ENCODE data around the gene GALNT10.

Gene GALNT10

GRCh38 chr5:154372661-154373060 is 182.1 kb downstream of the GALNT10 start:
- no peaks in the 10 kb centered on the region for H3K9me3 Mint-ChIP-seq (ENCODE audit: low read depth)
- H3K27me3 Mint-ChIP-seq, result no peaks in the 10 kb centered on the region
- H3K27ac Mint-ChIP-seq, result no peak overlapping the region
- H3K4me3 Mint-ChIP-seq, result no peak overlapping the region
- no peaks in the 10 kb centered on the region for H3K4me1 Mint-ChIP-seq (ENCODE audit: low read depth)
- H3K36me3 Mint-ChIP-seq, result peaks cover 14% of the 10 kb centered on the region

DNA sequence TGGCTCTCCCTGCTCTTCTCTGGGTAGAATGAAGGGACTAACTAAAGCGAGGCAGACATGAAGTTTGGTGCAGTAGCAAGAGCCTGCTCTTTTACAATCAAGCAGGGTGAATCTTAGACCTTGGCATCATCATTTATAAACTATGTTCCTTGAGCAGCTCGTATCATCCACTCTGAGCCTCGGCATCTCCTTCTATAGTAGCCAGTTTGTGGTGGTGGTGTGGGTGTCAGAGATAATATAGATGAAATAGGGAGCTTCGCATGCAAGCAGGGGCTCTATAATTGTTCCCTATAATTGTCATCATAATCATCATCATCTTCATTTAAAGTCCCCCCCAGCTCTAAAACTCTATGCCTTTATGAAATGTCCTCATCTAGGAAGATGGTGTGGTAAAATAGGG is 182.8 kb downstream of the GALNT10 start:
- Mint-ChIP-seq H3K4me3 (no peak overlapping the region), H3K36me3 (peaks cover 18% of the 10 kb centered on the region), H3K9me3 (ENCODE audit: low read depth) (no peaks in the 10 kb centered on the region), H3K4me1 (ENCODE audit: low read depth) (no peaks in the 10 kb centered on the region), H3K27me3 (no peaks in the 10 kb centered on the region), H3K27ac (no peak overlapping the region)

GRCh38 chr5:154373729-154374179 is 183.2 kb downstream of the GALNT10 start:
- no peaks in the 10 kb centered on the region for H3K9me3 Mint-ChIP-seq (ENCODE audit: low read depth)
- peaks cover 21% of the 10 kb centered on the region for H3K36me3 Mint-ChIP-seq
- H3K27me3 Mint-ChIP-seq, result no peaks in the 10 kb centered on the region
- H3K4me1 Mint-ChIP-seq (ENCODE audit: low read depth), result no peaks in the 10 kb centered on the region
- no peak overlapping the region for H3K27ac Mint-ChIP-seq
- H3K4me3 Mint-ChIP-seq, result no peak overlapping the region

GRCh38 chr5:154374264-154374663 is 183.7 kb downstream of the GALNT10 start:
- Mint-ChIP-seq H3K9me3 (ENCODE audit: low read depth) (no peaks in the 10 kb centered on the region), H3K4me3 (no peak overlapping the region), H3K27ac (no peak overlapping the region), H3K4me1 (ENCODE audit: low read depth) (no peaks in the 10 kb centered on the region), H3K27me3 (no peaks in the 10 kb centered on the region), H3K36me3 (peaks cover 20% of the 10 kb centered on the region)

DNA sequence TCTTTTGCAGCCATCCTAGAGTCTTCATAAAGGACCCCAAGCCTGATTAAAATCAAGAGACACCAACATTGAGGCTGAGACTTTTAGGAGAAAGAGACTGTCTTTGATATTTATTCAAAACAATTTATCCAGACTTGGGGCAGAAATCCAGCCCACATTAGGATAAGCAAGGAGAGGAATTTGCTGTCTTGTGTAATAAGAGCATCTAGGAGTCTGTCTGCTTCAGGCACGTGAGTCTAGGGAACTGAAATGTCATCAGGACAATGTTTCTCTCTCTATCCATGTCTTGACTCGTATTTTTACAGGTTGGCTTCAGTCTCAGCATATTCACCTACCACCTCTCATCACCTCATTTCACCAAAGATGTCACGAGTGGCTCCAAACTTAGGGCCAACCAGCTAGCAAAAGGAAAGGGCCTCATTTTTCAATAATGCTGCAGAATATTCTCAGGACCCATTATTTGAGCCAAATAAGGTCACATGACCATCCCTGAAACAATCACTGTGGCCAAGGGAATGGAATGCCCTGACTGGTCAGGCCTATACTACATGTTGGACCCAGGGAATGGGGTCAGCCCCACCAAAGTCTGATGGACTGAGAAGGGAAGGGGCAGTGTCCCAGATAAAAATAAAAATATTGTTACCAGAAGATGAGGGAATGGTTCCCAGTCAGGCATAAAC is 184.9 kb downstream of the GALNT10 start:
- Mint-ChIP-seq H3K4me3 (no peak overlapping the region), H3K9me3 (ENCODE audit: low read depth) (no peaks in the 10 kb centered on the region), H3K36me3 (peaks cover 17% of the 10 kb centered on the region), H3K27me3 (no peaks in the 10 kb centered on the region), H3K27ac (no peak overlapping the region), H3K4me1 (ENCODE audit: low read depth) (no peaks in the 10 kb centered on the region)

GRCh38 chr5:154376481-154376880 is 185.9 kb downstream of the GALNT10 start:
- Mint-ChIP-seq H3K27me3 (no peaks in the 10 kb centered on the region), H3K4me1 (ENCODE audit: low read depth) (no peaks in the 10 kb centered on the region), H3K27ac (no peak overlapping the region), H3K36me3 (peaks cover 19% of the 10 kb centered on the region), H3K9me3 (ENCODE audit: low read depth) (no peaks in the 10 kb centered on the region), H3K4me3 (no peak overlapping the region)

GRCh38 chr5:154377754-154378533 is 187.4 kb downstream of the GALNT10 start:
- Mint-ChIP-seq H3K4me3 (no peak overlapping the region), H3K36me3 (peaks cover 19% of the 10 kb centered on the region), H3K27ac (no peak overlapping the region), H3K27me3 (no peaks in the 10 kb centered on the region), H3K4me1 (ENCODE audit: low read depth) (no peaks in the 10 kb centered on the region), H3K9me3 (ENCODE audit: low read depth) (no peaks in the 10 kb centered on the region)

DNA sequence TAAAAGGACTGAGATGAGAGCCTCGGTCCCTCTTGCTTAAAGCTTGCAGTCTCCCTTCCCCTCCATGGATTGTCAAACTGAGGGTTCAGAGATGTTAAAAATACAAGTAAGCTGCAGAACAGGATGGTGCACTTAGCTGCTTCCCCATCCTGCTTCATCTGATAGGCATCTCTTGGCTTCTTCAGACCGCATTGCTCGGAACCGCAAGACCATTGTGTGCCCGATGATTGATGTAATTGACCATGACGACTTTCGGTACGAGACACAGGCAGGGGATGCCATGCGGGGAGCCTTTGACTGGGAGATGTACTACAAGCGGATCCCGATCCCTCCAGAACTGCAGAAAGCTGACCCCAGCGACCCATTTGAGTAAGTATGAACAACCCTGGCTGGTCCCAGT is 189.7 kb downstream of the GALNT10 start:
- H3K27me3 Mint-ChIP-seq, result no peaks in the 10 kb centered on the region
- H3K4me1 Mint-ChIP-seq (ENCODE audit: low read depth), result no peaks in the 10 kb centered on the region
- H3K9me3 Mint-ChIP-seq (ENCODE audit: low read depth), result no peaks in the 10 kb centered on the region
- H3K27ac Mint-ChIP-seq, result no peak overlapping the region
- peaks cover 22% of the 10 kb centered on the region for H3K36me3 Mint-ChIP-seq
- no peak overlapping the region for H3K4me3 Mint-ChIP-seq

DNA sequence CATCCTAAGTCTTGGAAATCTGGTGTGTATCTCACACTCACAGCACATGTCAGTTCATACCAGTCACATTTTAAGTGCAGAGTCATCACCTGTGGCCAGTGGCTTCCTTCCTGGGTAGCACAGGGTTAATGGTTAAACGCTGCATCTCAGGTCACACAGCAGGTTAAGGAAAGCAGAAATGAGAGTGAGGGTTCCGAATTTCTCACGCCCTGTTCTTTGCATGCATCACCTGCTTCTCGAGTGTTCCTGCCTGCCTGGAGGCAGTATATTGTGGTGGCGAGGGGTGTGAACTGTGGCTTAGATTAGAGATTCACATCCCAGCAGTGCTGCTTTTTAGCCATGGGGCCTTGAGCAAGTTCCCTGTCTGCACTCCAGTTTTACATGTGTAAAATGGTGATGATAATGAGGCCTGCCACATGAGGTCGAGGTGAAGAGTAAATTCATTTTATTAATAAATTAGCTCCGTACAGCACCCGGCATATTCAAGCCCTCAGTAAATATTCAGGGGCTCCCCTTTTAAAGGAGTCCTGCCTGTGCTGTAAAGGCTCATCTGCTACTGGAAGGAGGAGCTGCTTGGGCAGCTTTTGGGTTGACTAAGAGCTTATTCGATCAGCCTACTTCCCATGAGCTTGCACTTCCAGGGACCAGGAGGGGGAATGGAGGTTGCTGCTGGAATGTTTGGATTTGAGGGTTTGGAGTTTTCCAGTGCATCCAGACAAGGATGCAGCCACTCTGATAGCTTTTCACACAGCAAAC is 194.1 kb downstream of the GALNT10 start:
- H3K27me3 Mint-ChIP-seq, result no peaks in the 10 kb centered on the region
- H3K9me3 Mint-ChIP-seq (ENCODE audit: low read depth), result no peaks in the 10 kb centered on the region
- no peaks in the 10 kb centered on the region for H3K4me1 Mint-ChIP-seq (ENCODE audit: low read depth)
- H3K4me3 Mint-ChIP-seq, result no peak overlapping the region
- peaks cover 10% of the 10 kb centered on the region for H3K36me3 Mint-ChIP-seq
- H3K27ac Mint-ChIP-seq, result no peak overlapping the region

DNA sequence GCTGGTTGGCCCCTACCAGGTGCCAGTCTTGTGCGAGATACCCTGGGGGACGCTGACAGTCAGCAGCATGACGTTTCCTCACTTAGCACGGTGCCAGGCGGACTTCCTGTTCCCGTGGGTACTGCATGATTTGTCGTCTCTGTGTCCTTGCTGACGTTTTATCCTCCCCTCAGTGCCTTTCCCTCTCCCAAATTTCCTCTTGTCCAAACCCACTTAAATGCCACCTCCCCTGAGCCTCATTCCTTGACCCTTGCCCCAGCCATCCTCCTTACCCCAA is 194.6 kb downstream of the GALNT10 start:
- Mint-ChIP-seq H3K27me3 (no peaks in the 10 kb centered on the region), H3K27ac (no peak overlapping the region), H3K36me3 (peaks cover 10% of the 10 kb centered on the region), H3K9me3 (ENCODE audit: low read depth) (no peaks in the 10 kb centered on the region), H3K4me1 (ENCODE audit: low read depth) (no peaks in the 10 kb centered on the region), H3K4me3 (no peak overlapping the region)

- H3K27ac Mint-ChIP-seq, result no peak overlapping the region
- H3K27me3 Mint-ChIP-seq, result no peaks in the 10 kb centered on the region
- H3K36me3 Mint-ChIP-seq, result peaks cover 6% of the 10 kb centered on the region
- no peak overlapping the region for H3K4me3 Mint-ChIP-seq
- no peaks in the 10 kb centered on the region for H3K9me3 Mint-ChIP-seq (ENCODE audit: low read depth)
- no peaks in the 10 kb centered on the region for H3K4me1 Mint-ChIP-seq (ENCODE audit: low read depth)
Measured at GRCh38 chr5:154386952-154387629, 196.6 kb downstream of the GALNT10 start.

DNA sequence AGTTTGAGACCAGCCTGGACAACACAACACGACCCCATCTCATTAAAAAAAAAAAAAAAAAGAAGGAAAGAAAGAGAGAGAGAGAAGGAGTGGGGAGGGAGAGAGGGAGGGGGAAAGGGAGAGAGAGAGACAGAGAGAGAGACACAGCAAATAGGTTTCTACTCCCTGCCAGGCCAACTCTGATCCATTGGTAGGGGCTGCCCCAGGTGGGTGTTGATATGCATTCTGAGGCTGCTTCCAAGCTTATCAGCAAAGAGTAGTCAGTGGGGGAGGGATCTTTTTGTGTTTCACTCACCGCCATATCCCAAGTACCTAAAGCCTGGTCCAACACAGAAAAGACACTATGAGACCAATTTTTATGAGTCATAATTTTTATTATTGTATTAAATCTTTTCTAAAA is 198.3 kb downstream of the GALNT10 start:
- no peaks in the 10 kb centered on the region for H3K27me3 Mint-ChIP-seq
- H3K4me1 Mint-ChIP-seq (ENCODE audit: low read depth), result no peaks in the 10 kb centered on the region
- no peaks in the 10 kb centered on the region for H3K9me3 Mint-ChIP-seq (ENCODE audit: low read depth)
- peaks cover 7% of the 10 kb centered on the region for H3K36me3 Mint-ChIP-seq
- H3K27ac Mint-ChIP-seq, result no peak overlapping the region
- no peak overlapping the region for H3K4me3 Mint-ChIP-seq

GRCh38 chr5:154390096-154390495 is 199.6 kb downstream of the GALNT10 start:
- H3K4me1 Mint-ChIP-seq (ENCODE audit: low read depth), result no peaks in the 10 kb centered on the region
- no peak overlapping the region for H3K4me3 Mint-ChIP-seq
- H3K27me3 Mint-ChIP-seq, result no peaks in the 10 kb centered on the region
- no peak overlapping the region for H3K27ac Mint-ChIP-seq
- peaks cover 7% of the 10 kb centered on the region for H3K36me3 Mint-ChIP-seq
- H3K9me3 Mint-ChIP-seq (ENCODE audit: low read depth), result no peaks in the 10 kb centered on the region

DNA sequence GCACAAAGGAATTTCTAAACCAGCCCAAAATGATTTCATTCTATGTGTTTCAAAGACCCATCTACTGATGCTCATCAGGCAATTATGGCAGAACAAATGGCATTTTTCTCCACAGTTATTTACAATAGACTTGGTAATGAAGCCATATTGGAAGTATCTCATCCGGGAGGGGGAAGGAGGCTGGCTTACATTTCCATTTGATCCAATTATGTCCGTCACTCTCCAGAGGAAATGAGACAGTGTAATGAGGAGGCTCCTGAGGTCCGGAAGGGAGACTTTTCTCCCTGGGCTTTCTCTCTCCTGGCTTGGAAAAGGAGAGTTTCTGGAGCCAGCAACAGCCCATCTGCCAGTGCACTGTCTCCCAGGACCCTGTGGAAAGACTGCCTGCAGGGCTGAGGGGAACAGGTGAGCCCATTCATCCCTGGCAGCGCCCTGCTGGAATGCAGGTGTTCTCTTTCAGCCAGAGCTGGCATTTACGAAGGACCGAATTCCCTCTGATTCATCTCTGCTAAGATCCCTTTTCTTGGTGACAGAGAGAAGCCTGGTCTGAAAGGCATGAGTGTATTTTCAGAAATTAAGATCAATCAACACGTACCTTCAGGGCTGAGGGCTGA is 200.3 kb downstream of the GALNT10 start:
- H3K4me1 Mint-ChIP-seq (ENCODE audit: low read depth), result no peaks in the 10 kb centered on the region
- H3K27me3 Mint-ChIP-seq, result no peaks in the 10 kb centered on the region
- no peaks in the 10 kb centered on the region for H3K9me3 Mint-ChIP-seq (ENCODE audit: low read depth)
- no peak overlapping the region for H3K4me3 Mint-ChIP-seq
- H3K36me3 Mint-ChIP-seq, result peaks cover 7% of the 10 kb centered on the region
- H3K27ac Mint-ChIP-seq, result no peak overlapping the region

Measured in activated naive CD8-positive, alpha-beta T cell (primary cell).